ENCODE data around the gene SAMD4A.

Gene SAMD4A

GRCh38 chr14:54633076-54633475 lies 66.1 kb downstream of the SAMD4A start:
- no peak for DNase-seq (ENCODE audit: low spot score)

- DNase-seq (ENCODE audit: low spot score) = no peak
These were observed 70.6 kb downstream of the SAMD4A start for GRCh38 chr14:54637270-54638134.

GRCh38 chr14:54638135-54638446 lies 71.2 kb downstream of the SAMD4A start:
- DNase-seq (ENCODE audit: low spot score) = no peak

- DNase-seq (ENCODE audit: low spot score) = no peak
These were observed 72.7 kb downstream of the SAMD4A start for GRCh38 chr14:54639611-54640010.

- no peak for DNase-seq (ENCODE audit: low spot score)
These were observed 73.6 kb downstream of the SAMD4A start for GRCh38 chr14:54640506-54640905.

GRCh38 chr14:54642121-54642520 lies 75.2 kb downstream of the SAMD4A start:
- DNase-seq (ENCODE audit: low spot score) = no peak

GRCh38 chr14:54642801-54643695 lies 76.1 kb downstream of the SAMD4A start:
- peak; percentile 31 for DNase-seq (ENCODE audit: low spot score)

- no peak for DNase-seq (ENCODE audit: low spot score)
These were observed 76.8 kb downstream of the SAMD4A start for GRCh38 chr14:54643696-54644176.

GRCh38 chr14:54645639-54646038 lies 78.7 kb downstream of the SAMD4A start:
- DNase-seq (ENCODE audit: low spot score) = no peak

- no peak for DNase-seq (ENCODE audit: low spot score)
These were observed 79.7 kb downstream of the SAMD4A start for GRCh38 chr14:54646626-54647025.

- DNase-seq (ENCODE audit: low spot score) = no peak
These were observed 80.5 kb downstream of the SAMD4A start for GRCh38 chr14:54647378-54647777.

- DNase-seq (ENCODE audit: low spot score) = no peak
These were observed 82.1 kb downstream of the SAMD4A start for GRCh38 chr14:54649056-54649455.

GRCh38 chr14:54650331-54650958 lies 83.5 kb downstream of the SAMD4A start:
- DNase-seq (ENCODE audit: low spot score) = no peak

GRCh38 chr14:54650959-54651351 lies 84.0 kb downstream of the SAMD4A start:
- DNase-seq (ENCODE audit: low spot score) = no peak

GRCh38 chr14:54651649-54652048 lies 84.7 kb downstream of the SAMD4A start:
- no peak for DNase-seq (ENCODE audit: low spot score)

GRCh38 chr14:54652188-54652587 lies 85.3 kb downstream of the SAMD4A start:
- DNase-seq (ENCODE audit: low spot score) = no peak

- no peak for DNase-seq (ENCODE audit: low spot score)
These were observed 85.7 kb downstream of the SAMD4A start for GRCh38 chr14:54652605-54653052.

GRCh38 chr14:54653712-54654469 lies 87.0 kb downstream of the SAMD4A start:
- DNase-seq (ENCODE audit: low spot score) = no peak

- no peak for DNase-seq (ENCODE audit: low spot score)
These were observed 87.7 kb downstream of the SAMD4A start for GRCh38 chr14:54654605-54655004.

- DNase-seq (ENCODE audit: low spot score) = no peak
These were observed 91.9 kb downstream of the SAMD4A start for GRCh38 chr14:54658836-54659235.

- no peak for DNase-seq (ENCODE audit: low spot score)
These were observed 92.4 kb downstream of the SAMD4A start for GRCh38 chr14:54659365-54659764.
